ENCODE data around the gene KLHL22. TPM values are rescaled to one million over a fixed set of nuclear protein-coding genes. Genes with fewer than 3 reads are reported as not detected.
A peak's percentile ranks its signal among the peaks of the same experiment; 100 is the strongest.

KLHL22 gene
- total and polyA plus RNA-seq, 4 donors = 12.1 to 28.3 (median 18.8) TPM

Small RNAs within 50 kb of the gene (small RNA-seq; reads per million reads assigned to genes)
- gene RF00019 (ENCODE audit: low replicate concordance) (not detected), gene RN7SL812P (ENCODE audit: low replicate concordance) (not detected), gene RNU6-225P (ENCODE audit: low replicate concordance) (not detected), gene RNY1P9 (ENCODE audit: low replicate concordance) (0.77 reads per million, percentile 75 among the genes with 10 or more reads in this experiment)

Other genes with a start within 250 kb of the KLHL22 start
- 1 to 10 TPM; 2.6 to 7.8 TPM for gene RTN4R, start 227.5 kb downstream of the KLHL22 start, total RNA-seq
- gene RTN4R, start 227.5 kb downstream of the KLHL22 start, polyA plus RNA-seq = 1 to 10 TPM; 3.0 to 5.6 TPM
- gene DGCR6L, start 175.7 kb downstream of the KLHL22 start, total RNA-seq = 10 to 100 TPM; 38.7 to 42.8 TPM
- 10 to 100 TPM; 42.3 to 86.0 TPM for gene DGCR6L, start 175.7 kb downstream of the KLHL22 start, polyA plus RNA-seq
- 10 to 100 TPM; 12.0 to 17.6 TPM for gene ZNF74, start 101.6 kb downstream of the KLHL22 start, total RNA-seq
- gene ZNF74, start 101.6 kb downstream of the KLHL22 start, polyA plus RNA-seq = 1 to 10 TPM; 4.1 to 5.2 TPM
- gene SCARF2, start 58.0 kb downstream of the KLHL22 start, total RNA-seq = 10 to 100 TPM; 13.1 to 32.9 TPM
- gene SCARF2, start 58.0 kb downstream of the KLHL22 start, polyA plus RNA-seq = 10 to 100 TPM in 1 of 2 donors, 1 to 10 TPM in 1; 4.7 to 19.6 TPM
- gene MED15, start 11.8 kb upstream of the KLHL22 start, total RNA-seq = 100 to 1,000 TPM in 1 of 2 donors, 10 to 100 TPM in 1; 68.3 to 123 TPM
- gene MED15, start 11.8 kb upstream of the KLHL22 start, polyA plus RNA-seq = 10 to 100 TPM; 57.8 to 69.8 TPM

Data from lung (tissue), 5 donors.